SK-N-SH (cell line): ENCODE data around the gene PRKCH. TPM values are rescaled to one million over a fixed set of nuclear protein-coding genes. Genes with fewer than 3 reads are reported as not detected.

Experiments used
- CTCF ChIA-PET: fragments of 300-600, 350-600 bp; formaldehyde crosslinking; extraction: SDS; loops from one replicate; lab custom pipeline; 2021; lab: Yijun Ruan, JAX
- POLR2A ChIA-PET: fragments of 350-600 bp; sonication (Branson Sonifier 250); formaldehyde crosslinking; extraction: SDS; loops from one replicate; lab custom pipeline; 2020; ENCODE audit warnings: antibody characterized with exemption, inconsistent platforms; lab: Yijun Ruan, JAX
- DNase-seq: peaks from one replicate; pipeline ENCODE4 v3.0.0; 2012
- H2AFZ ChIP-seq: fragments of 200-600 bp; sonication (generic); 2 replicates; pipeline ENCODE4 v1.8.1; 2016; ENCODE audit warnings: antibody characterized with exemption, mild to moderate bottlenecking, low read depth
- H3F3A ChIP-seq: fragments of 200-600 bp; sonication (generic); replicated peaks from 2 replicates; pipeline ENCODE3; 2016; ENCODE audit warnings: antibody characterized with exemption, mild to moderate bottlenecking; ENCODE audit not compliant: insufficient read depth
- H3K27ac ChIP-seq, 2 experiments: fragments of 200-500 bp in 1 of 2; fragments of 200-600 bp in 1 of 2; sonication (Bioruptor generic) in 1 of 2; sonication (generic), shearing (Covaris generic) in 1 of 2; 2 replicates each; pipeline versions ENCODE4 v1.5.1 to v1.6.1; 2014 to 2016; ENCODE audit warnings: low read depth in 2 of 2, inconsistent platforms in 1 of 2, low read length in 1 of 2, mild to moderate bottlenecking in 1 of 2, mixed read lengths in 1 of 2
- H3K27me3 ChIP-seq: fragments of 200-600 bp; sonication (generic), shearing (Covaris generic); 2 replicates; pipeline ENCODE4 v1.6.1; 2016; ENCODE audit warnings: mixed run types; ENCODE audit not compliant: insufficient read depth
- H3K36me3 ChIP-seq, 2 experiments: fragments of 200-500 bp in 1 of 2; fragments of 200-600 bp in 1 of 2; sonication (Bioruptor generic) in 1 of 2; sonication (generic) in 1 of 2; replicated peaks in 1 of 2; 2 replicates each; pipeline versions ENCODE3 to v1.5.1; 2014 to 2016; ENCODE audit warnings: low read length in 1 of 2, mild to moderate bottlenecking in 1 of 2; ENCODE audit not compliant: insufficient read depth in 2 of 2, control insufficient read depth in 1 of 2
- H3K4me1 ChIP-seq, 2 experiments: fragments of 200-500 bp in 1 of 2; fragments of 200-600 bp in 1 of 2; sonication (Bioruptor generic) in 1 of 2; sonication (generic), shearing (Covaris generic) in 1 of 2; 2 replicates each; pipeline versions ENCODE4 v1.5.1 to v1.6.1; 2014 to 2016; ENCODE audit warnings: low read depth in 1 of 2, low read length in 1 of 2, mixed run types in 1 of 2; ENCODE audit not compliant: insufficient read depth in 2 of 2, control insufficient read depth in 1 of 2
- H3K4me2 ChIP-seq: fragments of 200-600 bp; sonication (generic), shearing (Covaris generic); 2 replicates; pipeline ENCODE4 v1.6.1; 2017; ENCODE audit warnings: mixed run types
- H3K4me3 ChIP-seq, 2 experiments: fragments of 200-500 bp in 1 of 2; fragments of 200-600 bp in 1 of 2; sonication (Bioruptor generic) in 1 of 2; sonication (generic), shearing (Covaris generic) in 1 of 2; 2 replicates each; pipeline versions ENCODE4 v1.5.1 to v1.8.1; 2014 to 2016; ENCODE audit warnings: low read depth in 2 of 2, inconsistent platforms in 1 of 2, low read length in 1 of 2, mild to moderate bottlenecking in 1 of 2, mixed read lengths in 1 of 2, moderate library complexity in 1 of 2
- H3K79me2 ChIP-seq: fragments of 200-600 bp; sonication (generic); 2 replicates; pipeline ENCODE4 v1.8.1; 2017; ENCODE audit warnings: mild to moderate bottlenecking; ENCODE audit not compliant: insufficient read depth
- H3K9ac ChIP-seq: fragments of 200-600 bp; sonication (generic); 2 replicates; pipeline ENCODE4 v1.6.1; 2017; ENCODE audit warnings: mixed run types
- H3K9me2 ChIP-seq: fragments of 200-600 bp; sonication (generic); 2 replicates; pipeline ENCODE4 v1.6.1; 2017; ENCODE audit warnings: mixed run types
- H3K9me3 ChIP-seq: fragments of 200-600 bp; sonication (generic); 2 replicates; pipeline ENCODE4 v1.6.1; 2017; ENCODE audit warnings: mixed run types, mild to moderate bottlenecking, moderate library complexity
- H4K20me1 ChIP-seq: fragments of 200-600 bp; sonication (generic); 2 replicates; pipeline ENCODE4 v1.6.1; 2017; ENCODE audit warnings: mild to moderate bottlenecking, mixed run types; ENCODE audit not compliant: insufficient read depth
- CHD2 ChIP-seq: fragments of 150-350 bp; IDR thresholded peaks from 2 replicates; pipeline ENCODE4 v1.6.1; 2018; ENCODE audit warnings: low read length; ENCODE audit not compliant: partially characterized antibody
- ELF1 ChIP-seq: IDR thresholded peaks from 2 replicates; pipeline ENCODE4 v1.4.0; 2012
- EP300 ChIP-seq, 2 experiments: IDR thresholded peaks; 2 replicates each; pipeline versions ENCODE4 v1.4.0 to v1.6.1; 2012; ENCODE audit warnings: borderline replicate concordance in 1 of 2, low read depth in 1 of 2, low read length in 1 of 2
- EZH2phosphoT487 ChIP-seq: fragments of 200-600 bp; sonication (generic); IDR thresholded peaks from 2 replicates; pipeline ENCODE4 v1.6.1; 2017; ENCODE audit warnings: low read depth, mixed run types, mild to moderate bottlenecking, antibody characterized with exemption, moderate library complexity, borderline replicate concordance
- FOXJ3 ChIP-seq: sonication (generic); formaldehyde crosslinking; IDR thresholded peaks from 2 replicates; pipeline ENCODE4 v1.5.1; 2020; ENCODE audit warnings: mild to moderate bottlenecking, missing genetic modification reagents
- GABPA ChIP-seq: IDR thresholded peaks from 2 replicates; pipeline ENCODE4 v1.4.0; 2012; ENCODE audit warnings: low read depth, mild to moderate bottlenecking
- MEF2A ChIP-seq: IDR thresholded peaks from 2 replicates; pipeline ENCODE4 v1.4.0; 2012; ENCODE audit warnings: low read depth, borderline replicate concordance
- NFIC ChIP-seq: IDR thresholded peaks from 2 replicates; pipeline ENCODE4 v1.4.0; 2012; ENCODE audit warnings: borderline replicate concordance
- NRF1 ChIP-seq: IDR thresholded peaks from 2 replicates; pipeline ENCODE4 v1.6.1; 2012; ENCODE audit warnings: low read depth, mild to moderate bottlenecking, low read length
- POLR2AphosphoS5 ChIP-seq: IDR thresholded peaks from 2 replicates; pipeline ENCODE4 v1.6.1; 2012; ENCODE audit warnings: low read depth, low read length
- RAD21 ChIP-seq: IDR thresholded peaks from 2 replicates; pipeline ENCODE4 v1.6.1; 2012; ENCODE audit warnings: mild to moderate bottlenecking, low read length
- RCOR1 ChIP-seq: fragments of 150-350 bp; IDR thresholded peaks from 2 replicates; pipeline ENCODE4 v1.6.1; 2017; ENCODE audit warnings: antibody characterized with exemption, low read length
- RFX5 ChIP-seq: IDR thresholded peaks from 2 replicates; pipeline ENCODE4 v1.6.1; 2012; ENCODE audit warnings: mild to moderate bottlenecking, improper control_type of control experiment, low read length
- RXRA ChIP-seq: IDR thresholded peaks from 2 replicates; pipeline ENCODE4 v1.4.0; 2012; ENCODE audit warnings: low read depth, mild to moderate bottlenecking, borderline replicate concordance
- SIN3A ChIP-seq: IDR thresholded peaks from 2 replicates; pipeline ENCODE4 v1.6.1; 2012; ENCODE audit warnings: low read depth, mild to moderate bottlenecking, low read length, moderate library complexity, borderline replicate concordance
- SMC3 ChIP-seq: IDR thresholded peaks from 2 replicates; pipeline ENCODE4 v1.6.1; 2012; ENCODE audit warnings: low read depth, low read length, improper control_type of control experiment
- TAF1 ChIP-seq: IDR thresholded peaks from 2 replicates; pipeline ENCODE4 v1.6.1; 2012; ENCODE audit warnings: low read depth, mild to moderate bottlenecking, low read length, moderate library complexity, borderline replicate concordance
- WGBS: methylation state at CpG from one replicate; pipeline ENCODE4 v1.1.6; 2017; ENCODE audit warnings: low lambda C conversion rate; 5-methylcytosine and 5-hydroxymethylcytosine counted together
- polyA plus RNA-seq, 3 experiments: library from polyadenylated mRNA; depleted of rRNA; stranded (reverse); fragments of >200 nt; gene quantifications; 2 replicates each; pipeline ENCODE4 v1.2.3, GENCODE V29; 2012
- TF ChIP-seq, protein P1 (sequence below): fragments of 200-600 bp; sonication (generic); IDR thresholded peaks from 2 replicates; pipeline ENCODE4 v1.6.1; 2017; ENCODE audit warnings: antibody characterized with exemption, mild to moderate bottlenecking, moderate library complexity
- TF ChIP-seq, protein P2 (sequence below): IDR thresholded peaks from 2 replicates; pipeline ENCODE4; 2012
- TF ChIP-seq, protein P3 (sequence below): IDR thresholded peaks from 2 replicates; pipeline ENCODE4 v1.4.0; 2012; ENCODE audit warnings: low read depth, borderline replicate concordance
- TF ChIP-seq, protein P4 (sequence below): IDR thresholded peaks from 2 replicates; pipeline ENCODE4 v1.4.0; 2012; ENCODE audit warnings: low read depth, borderline replicate concordance

The PRKCH gene
- polyA plus RNA-seq, 1 of the 3 experiments (the other 2 are of a cell fraction) = 4.2 TPM

DNA sequence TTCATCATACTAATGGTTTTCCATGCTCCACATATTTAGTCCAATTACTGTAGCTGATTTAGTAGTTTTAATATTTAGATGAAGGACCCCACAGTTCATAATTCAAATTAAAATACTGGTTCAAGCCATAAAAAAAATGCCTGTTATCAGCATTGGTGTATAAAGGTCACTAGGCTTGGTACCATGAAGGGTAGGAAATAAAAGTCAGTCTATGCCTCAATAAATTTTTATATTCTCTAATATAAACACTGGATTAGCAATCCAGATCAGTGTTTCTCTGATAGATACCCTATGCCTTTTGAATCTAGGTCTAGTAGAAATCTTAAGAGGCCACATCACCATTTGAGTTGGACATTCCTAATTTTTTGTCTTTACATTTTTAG lies 210.7 kb downstream of the PRKCH start:
- CTCF ChIA-PET = no interaction called here
- Histone ChIP-seq H2AFZ (no peak overlapping the region), H3K9me2 (no peaks in the 10 kb centered on the region), H3F3A (no peaks in the 10 kb centered on the region), H3K9ac (no peak overlapping the region), H3K4me2 (no peak overlapping the region), H3K9me3 (no peaks in the 10 kb centered on the region), H3K4me3 (no peak overlapping the region), H3K4me1 (peaks cover 21 to 27% of the 10 kb centered on the region in 2 experiments), H4K20me1 (no peaks in the 10 kb centered on the region), H3K27ac (no peak overlapping the region), H3K36me3 (no peaks in the 10 kb centered on the region), H3K27me3 (no peaks in the 10 kb centered on the region), H3K79me2 (no peaks in the 10 kb centered on the region)
- POLR2A ChIA-PET = no interaction called here
- TF ChIP-seq NRF1 = no peak
- no peak for TF ChIP-seq SMC3
- TF ChIP-seq RXRA = no peak
- no peak for TF ChIP-seq TAF1
- no peak for TF ChIP-seq CHD2
- no peak for TF ChIP-seq NFIC
- TF ChIP-seq, protein P1, sequence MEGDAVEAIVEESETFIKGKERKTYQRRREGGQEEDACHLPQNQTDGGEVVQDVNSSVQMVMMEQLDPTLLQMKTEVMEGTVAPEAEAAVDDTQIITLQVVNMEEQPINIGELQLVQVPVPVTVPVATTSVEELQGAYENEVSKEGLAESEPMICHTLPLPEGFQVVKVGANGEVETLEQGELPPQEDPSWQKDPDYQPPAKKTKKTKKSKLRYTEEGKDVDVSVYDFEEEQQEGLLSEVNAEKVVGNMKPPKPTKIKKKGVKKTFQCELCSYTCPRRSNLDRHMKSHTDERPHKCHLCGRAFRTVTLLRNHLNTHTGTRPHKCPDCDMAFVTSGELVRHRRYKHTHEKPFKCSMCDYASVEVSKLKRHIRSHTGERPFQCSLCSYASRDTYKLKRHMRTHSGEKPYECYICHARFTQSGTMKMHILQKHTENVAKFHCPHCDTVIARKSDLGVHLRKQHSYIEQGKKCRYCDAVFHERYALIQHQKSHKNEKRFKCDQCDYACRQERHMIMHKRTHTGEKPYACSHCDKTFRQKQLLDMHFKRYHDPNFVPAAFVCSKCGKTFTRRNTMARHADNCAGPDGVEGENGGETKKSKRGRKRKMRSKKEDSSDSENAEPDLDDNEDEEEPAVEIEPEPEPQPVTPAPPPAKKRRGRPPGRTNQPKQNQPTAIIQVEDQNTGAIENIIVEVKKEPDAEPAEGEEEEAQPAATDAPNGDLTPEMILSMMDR = no peak
- TF ChIP-seq RFX5 = no peak
- no peak for TF ChIP-seq RCOR1
- TF ChIP-seq RAD21 = no peak
- TF ChIP-seq MEF2A = no peak
- TF ChIP-seq ELF1 = no peak
- no peak for TF ChIP-seq EP300 (IDR thresholded peaks at IDR 0.05; ENCODE audit: borderline replicate concordance in 1 of 2, low read depth in 1 of 2, low read length in 1 of 2)
- no peak for TF ChIP-seq POLR2AphosphoS5
- DNase-seq = no peak

DNA sequence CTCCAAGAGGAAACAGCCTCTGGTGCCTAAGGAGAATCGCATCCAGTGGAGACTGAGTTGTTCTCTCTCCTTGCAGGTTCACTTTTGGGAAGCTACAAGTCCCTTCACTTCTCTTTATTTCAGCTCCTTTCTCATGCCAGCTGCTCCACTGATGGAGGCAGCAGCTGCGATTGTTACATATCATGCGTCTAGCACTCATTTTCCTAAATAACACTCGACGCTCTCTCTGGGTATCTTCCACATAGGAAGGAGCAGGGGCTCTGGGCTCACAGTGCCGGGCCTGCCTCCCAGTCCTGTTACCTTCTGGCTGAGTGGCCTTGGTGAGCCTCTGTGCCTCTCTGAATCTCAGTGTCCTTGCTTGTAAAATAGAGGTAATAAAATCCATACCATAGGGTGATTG lies 211.4 kb downstream of the PRKCH start:
- ChIA-PET POLR2A (no interaction called here), CTCF (interaction anchor here (1.3 kb wide), 1 partner anchor 76 kb away, joined by 3 read pairs; no protein-coding TSS in a partner anchor)
- H3K79me2 ChIP-seq = no peaks in the 10 kb centered on the region
- no peak overlapping the region for H2AFZ ChIP-seq
- H3K9me3 ChIP-seq = no peaks in the 10 kb centered on the region
- TF ChIP-seq, protein P2, sequence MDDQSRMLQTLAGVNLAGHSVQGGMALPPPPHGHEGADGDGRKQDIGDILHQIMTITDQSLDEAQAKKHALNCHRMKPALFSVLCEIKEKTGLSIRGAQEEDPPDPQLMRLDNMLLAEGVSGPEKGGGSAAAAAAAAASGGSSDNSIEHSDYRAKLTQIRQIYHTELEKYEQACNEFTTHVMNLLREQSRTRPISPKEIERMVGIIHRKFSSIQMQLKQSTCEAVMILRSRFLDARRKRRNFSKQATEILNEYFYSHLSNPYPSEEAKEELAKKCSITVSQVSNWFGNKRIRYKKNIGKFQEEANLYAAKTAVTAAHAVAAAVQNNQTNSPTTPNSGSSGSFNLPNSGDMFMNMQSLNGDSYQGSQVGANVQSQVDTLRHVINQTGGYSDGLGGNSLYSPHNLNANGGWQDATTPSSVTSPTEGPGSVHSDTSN = no peak
- no peak for TF ChIP-seq FOXJ3
- TF ChIP-seq, protein P3, sequence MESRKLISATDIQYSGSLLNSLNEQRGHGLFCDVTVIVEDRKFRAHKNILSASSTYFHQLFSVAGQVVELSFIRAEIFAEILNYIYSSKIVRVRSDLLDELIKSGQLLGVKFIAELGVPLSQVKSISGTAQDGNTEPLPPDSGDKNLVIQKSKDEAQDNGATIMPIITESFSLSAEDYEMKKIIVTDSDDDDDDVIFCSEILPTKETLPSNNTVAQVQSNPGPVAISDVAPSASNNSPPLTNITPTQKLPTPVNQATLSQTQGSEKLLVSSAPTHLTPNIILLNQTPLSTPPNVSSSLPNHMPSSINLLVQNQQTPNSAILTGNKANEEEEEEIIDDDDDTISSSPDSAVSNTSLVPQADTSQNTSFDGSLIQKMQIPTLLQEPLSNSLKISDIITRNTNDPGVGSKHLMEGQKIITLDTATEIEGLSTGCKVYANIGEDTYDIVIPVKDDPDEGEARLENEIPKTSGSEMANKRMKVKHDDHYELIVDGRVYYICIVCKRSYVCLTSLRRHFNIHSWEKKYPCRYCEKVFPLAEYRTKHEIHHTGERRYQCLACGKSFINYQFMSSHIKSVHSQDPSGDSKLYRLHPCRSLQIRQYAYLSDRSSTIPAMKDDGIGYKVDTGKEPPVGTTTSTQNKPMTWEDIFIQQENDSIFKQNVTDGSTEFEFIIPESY = no peak
- no peak for TF ChIP-seq SIN3A
- no peak for TF ChIP-seq RCOR1
- no peak for TF ChIP-seq CHD2
- TF ChIP-seq EZH2phosphoT487 = no peak
- TF ChIP-seq, protein P1 = no peak
- no peak for TF ChIP-seq NRF1
- TF ChIP-seq, protein P4, sequence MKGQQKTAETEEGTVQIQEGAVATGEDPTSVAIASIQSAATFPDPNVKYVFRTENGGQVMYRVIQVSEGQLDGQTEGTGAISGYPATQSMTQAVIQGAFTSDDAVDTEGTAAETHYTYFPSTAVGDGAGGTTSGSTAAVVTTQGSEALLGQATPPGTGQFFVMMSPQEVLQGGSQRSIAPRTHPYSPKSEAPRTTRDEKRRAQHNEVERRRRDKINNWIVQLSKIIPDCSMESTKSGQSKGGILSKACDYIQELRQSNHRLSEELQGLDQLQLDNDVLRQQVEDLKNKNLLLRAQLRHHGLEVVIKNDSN = no peak
- TF ChIP-seq SMC3 = no peak
- TF ChIP-seq MEF2A = no peak
- no peak for TF ChIP-seq GABPA
- no peak for TF ChIP-seq ELF1
- no peak for TF ChIP-seq RFX5
- no peak for DNase-seq
- WGBS = 82% methylated on average over 6 of the region's 6 CpGs
- H3K9ac ChIP-seq = no peak overlapping the region
- no peak overlapping the region for H3K4me3 ChIP-seq
- H3K9me2 ChIP-seq = no peaks in the 10 kb centered on the region
- H4K20me1 ChIP-seq = no peaks in the 10 kb centered on the region
- H3K4me1 ChIP-seq = peaks cover 21 to 28% of the 10 kb centered on the region in 2 experiments
- H3K27ac ChIP-seq = no peak overlapping the region
- no peaks in the 10 kb centered on the region for H3K36me3 ChIP-seq
- no peak overlapping the region for H3K4me2 ChIP-seq
- no peaks in the 10 kb centered on the region for H3K27me3 ChIP-seq
- peaks cover 4% of the 10 kb centered on the region for H3F3A ChIP-seq
